Heart left ventricle (tissue), 16 donors: ENCODE measurements around the gene CCNY. TPM values are rescaled to one million over a fixed set of nuclear protein-coding genes. Genes with fewer than 3 reads are reported as not detected.

Experiments
- ATAC-seq, 4 donors: fragments of 200-7000 bp; cut with Tn5 transposase; one replicate each; pipeline ENCODE4 v1.9.1; 2020 to 2022; ENCODE audit warnings: moderate library complexity in 4 of 4, mild to moderate bottlenecking in 3 of 4, moderate number of reproducible peaks in 1 of 4
- DNase-seq, 5 donors: peaks; one replicate each; pipeline ENCODE4 v3.0.0-alpha.2; 2020
- H3K27ac ChIP-seq, 12 donors: fragments of 200-600 bp; sonication (generic) in 4 of 12; one replicate each; pipeline versions ENCODE4 v1.5.0 to v1.8.0; 2016 to 2022; ENCODE audit warnings: mild to moderate bottlenecking in 2 of 12
- H3K27me3 ChIP-seq, 9 donors: fragments of 200-600 bp; sonication (generic) in 2 of 9; one replicate each; pipeline versions ENCODE4 v1.5.1 to v1.8.0; 2016 to 2022; ENCODE audit warnings: mild to moderate bottlenecking in 3 of 9
- H3K36me3 ChIP-seq, 9 donors: fragments of 200-600 bp; sonication (generic) in 2 of 9; one replicate each; pipeline versions ENCODE4 v1.5.0 to v1.8.0; 2018 to 2022; ENCODE audit warnings: mild to moderate bottlenecking in 2 of 9
- H3K4me1 ChIP-seq, 12 donors: fragments of 200-600 bp; sonication (generic) in 4 of 12; one replicate each; pipeline versions ENCODE4 v1.5.0 to v1.8.0; 2016 to 2022; ENCODE audit warnings: mild to moderate bottlenecking in 3 of 12
- H3K4me3 ChIP-seq, 12 donors: fragments of 200-600 bp; sonication (generic) in 4 of 12; one replicate each; pipeline versions ENCODE4 v1.5.0 to v1.8.0; 2017 to 2022; ENCODE audit warnings: mild to moderate bottlenecking in 9 of 12, moderate library complexity in 4 of 12
- H3K9me3 ChIP-seq, 12 donors: fragments of 200-600 bp; sonication (generic) in 4 of 12; one replicate each; pipeline versions ENCODE4 v1.5.0 to v1.8.0; 2016 to 2022; ENCODE audit warnings: mild to moderate bottlenecking in 1 of 12
- CTCF ChIP-seq, 12 donors: fragments of 200-600 bp; sonication (generic) in 4 of 12; IDR thresholded peaks; one replicate each; pipeline versions ENCODE4 v1.5.0 to v1.8.0; 2018 to 2022; ENCODE audit warnings: antibody characterized with exemption in 12 of 12, mild to moderate bottlenecking in 5 of 12
- POLR2A ChIP-seq, 2 donors: fragments of 450-650 bp; IDR thresholded peaks; one replicate each; pipeline ENCODE4 v1.6.1; 2017; ENCODE audit warnings: antibody characterized with exemption in 2 of 2, mild to moderate bottlenecking in 2 of 2, moderate library complexity in 2 of 2
- WGBS, 4 donors: extraction: QIAGEN DNeasy Blood & Tissue Kit in 2 of 4; methylation state at CpG; one replicate each; pipeline versions ENCODE4 v1.1.5 to v1.1.7; 2013 to 2018; 5-methylcytosine and 5-hydroxymethylcytosine counted together
- intact Hi-C, 10 donors: fragments of 100-400 bp; cut with DNase I; formaldehyde crosslinking; loops; one replicate each; pipeline versions ENCODE4 v1.11.1 to v1.14.2; 2022
- polyA plus RNA-seq, 2 donors: library from polyadenylated mRNA; stranded (reverse); fragments of 200-250 nt; gene quantifications; one replicate each; pipeline ENCODE4 v1.2.3, GENCODE V29; 2013
- total RNA-seq, 9 donors: library from RNA; depleted of rRNA in 2 of 9; stranded (reverse); fragments of >200 nt in 2 of 9; fragmentation: NEBNext Ultra II Directional in 3 of 9; extraction: Animal tissue kit (Norgen Biotek cat#: 25700) in 3 of 9; gene quantifications; one replicate each; pipeline versions ENCODE4 v1.1.0 to v1.2.4, GENCODE V29; 2016 to 2023
- donor health status: ischemic (EF 13 %, LVEDD 7.1; RV severe dilation, severe dysfunction).
- donor health status: healthy with polysubstance abuse.
- donor health status: DM: no; HTN: yes; CAD: no.
- donor health status: DM: no; HTN: no; CAD: no.
- donor health status: ischemic (EF 25% LVEDD 6.9; RV normal size, moderate dysfunction).
- donor health status: ischemic (EF 25% LVEDD 5.7; RV mildly dilated, moderate dysfunction).
- donor health status: healthy.
- donor health status: DM: yes; HTN: yes; CAD: no.
- donor health status: ischemic (EF 35%, LVEDD 5.7; RV mildly dilated, moderate dysfunction).
- donor health status: nonischemic (EF 11% LVEDD 7.7; RV severe dilation, severe dysfunction).
- donor health status: DM: yes; HTN: yes; CAD: no.
- donor health status: PGD.
- donor health status: ischemic (EF 29% LVEDD 5.4; RV normal size, mild dysfunction).
- donor health status: nonischemic (EF 23%, LVEDD 6.1; RV moderate dilation, normal function).

Gene CCNY
- total and polyA plus RNA-seq, 11 donors: 26.4 to 106 (median 80.7) TPM

DNA sequence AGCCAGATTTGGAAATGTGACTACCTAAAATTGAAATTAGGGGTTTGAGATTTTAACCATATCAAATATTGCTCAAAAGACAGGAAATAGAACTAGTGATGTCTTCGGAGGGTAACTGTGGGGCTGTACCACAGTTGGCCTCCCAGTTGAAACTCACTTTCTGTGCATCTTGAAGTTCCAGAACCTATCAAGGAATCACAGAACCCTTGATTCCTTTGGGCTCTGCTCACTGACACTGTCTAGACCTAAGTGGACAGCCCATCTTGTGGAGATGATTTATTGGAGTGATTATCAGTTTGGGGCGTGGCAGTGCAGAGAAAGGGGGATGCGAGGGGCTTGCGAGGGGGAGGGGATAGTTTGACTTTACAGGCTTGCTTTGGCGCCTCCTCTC lies 134.6 kb downstream of the CCNY start:
- Histone ChIP-seq H3K9me3 (no peaks in the 10 kb centered on the region), H3K36me3 (no peaks in the 10 kb centered on the region), H3K4me1 (peaks cover 3 to 64% (median 49%) of the 10 kb centered on the region in 12 donors), H3K4me3 (no peak overlapping the region), H3K27me3 (no peaks in the 10 kb centered on the region), H3K27ac (peak overlapping the region in 7 of 12 donors; percentile 2 to 66 (median 31))
- peak in 2 of 4 donors; percentile 10 to 21 for ATAC-seq
- intact Hi-C loops: no loop called here
- TF ChIP-seq POLR2A (IDR thresholded peaks at IDR 0.05) (no peak), CTCF (IDR thresholded peaks at IDR 0.05) (no peak)
- no peak for DNase-seq
- WGBS, 4 donors: 67 to 75% (median 72%) methylated on average over 5 of the region's 5 CpGs

GRCh38 chr10:35471435-35471834 lies 135.1 kb downstream of the CCNY start:
- H3K9me3 ChIP-seq: no peaks in the 10 kb centered on the region
- ATAC-seq: peak in 2 of 4 donors; percentile 49 to 63
- H3K27me3 ChIP-seq: no peaks in the 10 kb centered on the region
- WGBS, 4 donors: 26 to 42% (median 38%) methylated on average over 3 of the region's 3 CpGs
- DNase-seq: no peak
- H3K4me1 ChIP-seq: peaks cover 3 to 59% (median 44%) of the 10 kb centered on the region in 12 donors
- peak overlapping the region in 6 of 12 donors; percentile 2 to 66 (median 26) for H3K27ac ChIP-seq
- intact Hi-C loops: no loop called here
- H3K4me3 ChIP-seq: no peak overlapping the region
- TF ChIP-seq CTCF (IDR thresholded peaks at IDR 0.05) (no peak), POLR2A (IDR thresholded peaks at IDR 0.05) (no peak)
- no peaks in the 10 kb centered on the region for H3K36me3 ChIP-seq

DNA sequence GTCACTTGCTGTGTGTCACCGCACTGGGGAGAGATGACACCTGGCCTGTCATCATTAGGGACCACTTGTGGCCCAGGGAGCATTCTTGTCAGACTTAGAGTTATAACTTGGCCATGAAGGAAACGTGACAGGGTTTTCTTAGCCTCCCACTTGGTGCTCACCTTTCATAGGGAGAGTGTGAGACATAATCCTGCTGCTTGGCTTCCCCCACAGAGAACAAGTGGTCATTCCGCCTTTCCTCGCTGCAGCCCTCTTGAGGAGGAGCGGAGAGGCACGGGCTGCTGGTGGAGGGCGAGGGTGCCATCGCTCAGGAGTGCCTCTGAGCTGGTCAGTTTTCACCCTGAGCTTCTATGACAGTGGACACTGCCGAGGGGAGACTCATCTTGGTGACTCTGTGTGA lies 143.8 kb downstream of the CCNY start:
- intact Hi-C loops: no loop called here
- Histone ChIP-seq H3K27ac (no peak overlapping the region), H3K27me3 (no peaks in the 10 kb centered on the region), H3K9me3 (peaks cover 0 to 4% (median 0%) of the 10 kb centered on the region in 12 donors), H3K36me3 (peaks cover 0 to 7% (median 0%) of the 10 kb centered on the region in 9 donors), H3K4me3 (no peak overlapping the region), H3K4me1 (peaks cover 0 to 23% (median 11%) of the 10 kb centered on the region in 12 donors)
- TF ChIP-seq CTCF (IDR thresholded peaks at IDR 0.05) (no peak), POLR2A (IDR thresholded peaks at IDR 0.05) (no peak)
- ATAC-seq: peak in 1 of 4 donors; percentile 34
- WGBS, 4 donors: 92 to 97% (median 94%) methylated on average over 9 of the region's 9 CpGs
- no peak for DNase-seq

- TF ChIP-seq CTCF (IDR thresholded peaks at IDR 0.05) (no peak), POLR2A (IDR thresholded peaks at IDR 0.05) (no peak)
- peaks cover 0 to 4% (median 0%) of the 10 kb centered on the region in 12 donors for H3K9me3 ChIP-seq
Measured at GRCh38 chr10:35481413-35481812, 145.1 kb downstream of the CCNY start.

More at GRCh38 chr10:35481413-35481812, 145.1 kb downstream of the CCNY start:
- H3K27me3 ChIP-seq: no peaks in the 10 kb centered on the region
- H3K4me3 ChIP-seq: no peak overlapping the region
- WGBS, 4 donors: 87 to 91% (median 90%) methylated on average over 2 of the region's 2 CpGs
- no peak overlapping the region for H3K27ac ChIP-seq
- DNase-seq: no peak
- intact Hi-C loops: no loop called here
- ATAC-seq: no peak
- H3K36me3 ChIP-seq: peaks cover 0 to 7% (median 0%) of the 10 kb centered on the region in 9 donors
- H3K4me1 ChIP-seq: peaks cover 0 to 27% (median 13%) of the 10 kb centered on the region in 12 donors
